Suprapubic skin (tissue), 4 donors: ENCODE data around the gene TRIM66. TPM values are rescaled to one million over a fixed set of nuclear protein-coding genes. Genes with fewer than 3 reads are reported as not detected.

Experiments used
- DNase-seq, 2 donors: peaks; one replicate each; pipeline ENCODE4 v3.0.0-alpha.2; 2019; ENCODE audit warnings: low spot score in 2 of 2
- H3K27ac ChIP-seq: fragments of 200-600 bp; sonication (generic); one replicate; pipeline ENCODE4 v1.5.1; 2019
- H3K27me3 ChIP-seq: fragments of 200-600 bp; sonication (generic); one replicate; pipeline ENCODE4 v1.5.1; 2019
- H3K36me3 ChIP-seq: fragments of 200-600 bp; sonication (generic); one replicate; pipeline ENCODE4 v1.5.1; 2019
- H3K4me1 ChIP-seq: fragments of 200-600 bp; sonication (generic); one replicate; pipeline ENCODE4 v1.5.1; 2019
- H3K4me3 ChIP-seq: fragments of 200-600 bp; sonication (generic); one replicate; pipeline ENCODE4 v1.5.1; 2019; ENCODE audit warnings: mild to moderate bottlenecking
- H3K9me3 ChIP-seq: fragments of 200-600 bp; sonication (generic); one replicate; pipeline ENCODE4 v1.5.1; 2019
- CTCF ChIP-seq, 2 donors: fragments of 200-600 bp in 1 of 2; fragments of 450-650 bp in 1 of 2; sonication (generic) in 1 of 2; IDR thresholded peaks; one replicate each; pipeline ENCODE4 v1.5.1; 2016 to 2019; ENCODE audit warnings: antibody characterized with exemption in 2 of 2, mild to moderate bottlenecking in 1 of 2, moderate library complexity in 1 of 2
- EP300 ChIP-seq: sonication (generic); formaldehyde crosslinking; IDR thresholded peaks from one replicate; pipeline ENCODE4 v1.6.1; 2017; ENCODE audit warnings: antibody characterized with exemption
- POLR2A ChIP-seq, 2 donors: fragments of 450-650 bp; IDR thresholded peaks; one replicate each; pipeline ENCODE4 v1.6.1; 2017; ENCODE audit warnings: antibody characterized with exemption in 2 of 2, mild to moderate bottlenecking in 2 of 2, moderate library complexity in 2 of 2
- POLR2AphosphoS5 ChIP-seq, 3 donors: sonication (generic); formaldehyde crosslinking; IDR thresholded peaks; one replicate each; pipeline ENCODE4 v1.6.1; 2017; ENCODE audit warnings: antibody characterized with exemption in 3 of 3
- WGBS: methylation state at CpG from one replicate; pipeline ENCODE4 v1.1.5; 2018; 5-methylcytosine and 5-hydroxymethylcytosine counted together
- total RNA-seq, 4 donors: library from RNA; depleted of rRNA; stranded (reverse); fragments of >200 nt; gene quantifications; one replicate each; pipeline ENCODE4 v1.1.0, GENCODE V29; 2016

Gene TRIM66
- total RNA-seq, 4 donors from 2014 or later: 9.9 to 20.3 (median 11.7) TPM

- no peaks in the 10 kb centered on the region for H3K9me3 ChIP-seq
- DNase-seq: no peak
- no peak for TF ChIP-seq EP300
- TF ChIP-seq POLR2A (IDR thresholded peaks at IDR 0.05): no peak
- TF ChIP-seq POLR2AphosphoS5 (IDR thresholded peaks at IDR 0.05): no peak
- no peak for TF ChIP-seq CTCF (IDR thresholded peaks at IDR 0.05)
- H3K4me1 ChIP-seq: no peaks in the 10 kb centered on the region
- WGBS: 91% methylated on average over 6 of the region's 6 CpGs
- H3K27ac ChIP-seq: no peak overlapping the region
- no peak overlapping the region for H3K4me3 ChIP-seq
- no peaks in the 10 kb centered on the region for H3K27me3 ChIP-seq
- H3K36me3 ChIP-seq: no peaks in the 10 kb centered on the region
Measured at GRCh38 chr11:8661001-8661795, 21.3 kb downstream of the TRIM66 start.

- TF ChIP-seq CTCF (IDR thresholded peaks at IDR 0.05): no peak
- TF ChIP-seq POLR2AphosphoS5 (IDR thresholded peaks at IDR 0.05): no peak
- no peak for TF ChIP-seq EP300
- no peak for TF ChIP-seq POLR2A (IDR thresholded peaks at IDR 0.05)
- H3K27ac ChIP-seq: no peak overlapping the region
- H3K4me3 ChIP-seq: no peak overlapping the region
- H3K36me3 ChIP-seq: no peaks in the 10 kb centered on the region
- H3K9me3 ChIP-seq: no peaks in the 10 kb centered on the region
- no peaks in the 10 kb centered on the region for H3K27me3 ChIP-seq
- DNase-seq: no peak
- WGBS: 60% methylated on average over 14 of the region's 15 CpGs
- no peaks in the 10 kb centered on the region for H3K4me1 ChIP-seq
Measured at GRCh38 chr11:8658321-8659057, 24.0 kb downstream of the TRIM66 start.

GRCh38 chr11:8656291-8656690, 26.2 kb downstream of the TRIM66 start:
- Histone ChIP-seq H3K36me3 (no peaks in the 10 kb centered on the region), H3K27ac (no peak overlapping the region)
- no peak for TF ChIP-seq POLR2A (IDR thresholded peaks at IDR 0.05)
- TF ChIP-seq EP300: no peak
- TF ChIP-seq CTCF (IDR thresholded peaks at IDR 0.05): no peak
- TF ChIP-seq POLR2AphosphoS5 (IDR thresholded peaks at IDR 0.05): no peak

GRCh38 chr11:8654503-8654902, 28.0 kb downstream of the TRIM66 start:
- no peak for TF ChIP-seq POLR2AphosphoS5 (IDR thresholded peaks at IDR 0.05)
- TF ChIP-seq EP300: no peak
- no peak for TF ChIP-seq POLR2A (IDR thresholded peaks at IDR 0.05)
- no peak for TF ChIP-seq CTCF (IDR thresholded peaks at IDR 0.05)
- Histone ChIP-seq H3K27ac (no peak overlapping the region), H3K9me3 (no peaks in the 10 kb centered on the region), H3K36me3 (peaks cover 15% of the 10 kb centered on the region), H3K4me1 (no peaks in the 10 kb centered on the region), H3K4me3 (no peak overlapping the region), H3K27me3 (no peaks in the 10 kb centered on the region)
- WGBS: 69% methylated on average over 4 of the region's 4 CpGs
- DNase-seq: no peak

More at GRCh38 chr11:8656291-8656690, 26.2 kb downstream of the TRIM66 start:
- H3K4me3 ChIP-seq: no peak overlapping the region
- no peaks in the 10 kb centered on the region for H3K4me1 ChIP-seq
- H3K9me3 ChIP-seq: no peaks in the 10 kb centered on the region
- no peak for DNase-seq
- 100% methylated on average over 2 of the region's 2 CpGs for WGBS
- no peaks in the 10 kb centered on the region for H3K27me3 ChIP-seq

- WGBS: 69% methylated on average over 3 of the region's 3 CpGs
- DNase-seq: no peak
- Histone ChIP-seq H3K27me3 (no peaks in the 10 kb centered on the region), H3K4me3 (no peak overlapping the region), H3K9me3 (no peaks in the 10 kb centered on the region), H3K4me1 (no peaks in the 10 kb centered on the region), H3K27ac (no peak overlapping the region), H3K36me3 (peaks cover 39% of the 10 kb centered on the region)
- no peak for TF ChIP-seq EP300
- no peak for TF ChIP-seq CTCF (IDR thresholded peaks at IDR 0.05)
- TF ChIP-seq POLR2AphosphoS5 (IDR thresholded peaks at IDR 0.05): no peak
- TF ChIP-seq POLR2A (IDR thresholded peaks at IDR 0.05): no peak
Measured at GRCh38 chr11:8652140-8652539, 30.3 kb downstream of the TRIM66 start.
